HCT116 (cell line): Measurements from ENCODE around the gene CYB561D1. TPM values are rescaled to one million over a fixed set of nuclear protein-coding genes. Genes with fewer than 3 reads are reported as not detected.

Source experiments
- ATAC-seq: fragments of 200-7000 bp; cut with Tn5 transposase; 2 replicates; pipeline ENCODE4 v1.9.1; 2020; ENCODE audit warnings: mild to moderate bottlenecking, moderate library complexity
- BruUV-seq: library from RNA; stranded (reverse); fragments of 400-500 nt; replicated peaks from 2 replicates; lab custom pipeline; 2021; lab: Mats Ljungman, UMichigan
- CTCF ChIA-PET: fragments of 300-600 bp; sonication (Branson Sonifier 250); formaldehyde crosslinking; loops from one replicate; lab custom pipeline; 2021; ENCODE audit warnings: antibody characterized with exemption; lab: Charles Lee
- POLR2A ChIA-PET: fragments of 300-600, 350-600 bp; sonication (Branson Sonifier 250); formaldehyde crosslinking; loops from one replicate; lab custom pipeline; 2021; ENCODE audit warnings: antibody characterized with exemption; lab: Charles Lee
- RAD21 ChIA-PET, 2 experiments: fragments of 300-600 bp; sonication (Branson Sonifier 250); formaldehyde crosslinking; loops; one replicate each; lab custom pipeline; 2023; ENCODE audit warnings: low total read pairs in 2 of 2; ENCODE audit not compliant: uncharacterized antibody in 2 of 2, unreplicated experiment in 2 of 2, low non-redundant PET in 1 of 2; lab: Charles Lee
- DNase-seq: peaks from one replicate; pipeline ENCODE4 v3.0.0-alpha.2; 2010; ENCODE audit warnings: low read depth, low spot score
- H2AFZ ChIP-seq: fragments of 200-600 bp; shearing (Covaris generic), sonication (generic); 2 replicates; pipeline ENCODE4 v1.6.1; 2017; ENCODE audit warnings: low read depth, mixed run types, mixed read lengths, antibody characterized with exemption, low read length; ENCODE audit not compliant: poor library complexity, severe bottlenecking
- H3K27ac ChIP-seq: 2 replicates; pipeline ENCODE4 v1.5.1; 2012; ENCODE audit warnings: low read depth, low read length
- H3K27me3 ChIP-seq: fragments of 200-600 bp; sonication (generic); 2 replicates; pipeline ENCODE4 v1.6.1; 2016; ENCODE audit warnings: mixed run types, low read length, mixed read lengths; ENCODE audit not compliant: insufficient read depth
- H3K36me3 ChIP-seq, 2 experiments: fragments of 200-500 bp in 1 of 2; fragments of 200-600 bp in 1 of 2; sonication (Bioruptor generic) in 1 of 2; sonication (generic) in 1 of 2; 2 replicates each; pipeline versions ENCODE4 v1.5.1 to v1.6.1; 2014 to 2016; ENCODE audit warnings: low read length in 2 of 2, inconsistent platforms in 1 of 2, mixed read lengths in 1 of 2, mixed run types in 1 of 2; ENCODE audit not compliant: insufficient read depth in 2 of 2, control insufficient read depth in 1 of 2
- H3K4me1 ChIP-seq, 2 experiments: fragments of 200-600 bp in 1 of 2; sonication (generic) in 1 of 2; 2 replicates each; pipeline versions ENCODE4 v1.5.1 to v1.6.1; 2012 to 2017; ENCODE audit warnings: low read length in 2 of 2, inconsistent platforms in 1 of 2, mild to moderate bottlenecking in 1 of 2, mixed read lengths in 1 of 2, mixed run types in 1 of 2, moderate library complexity in 1 of 2; ENCODE audit not compliant: insufficient read depth in 2 of 2, control insufficient read depth in 1 of 2
- H3K4me2 ChIP-seq: fragments of 200-600 bp; sonication (generic); 2 replicates; pipeline ENCODE4 v1.6.1; 2017; ENCODE audit warnings: mixed run types, low read length, mixed read lengths
- H3K4me3 ChIP-seq, 2 experiments: fragments of 200-600 bp in 1 of 2; sonication (generic) in 1 of 2; replicated peaks in 1 of 2; 2 replicates each; pipeline ENCODE4 v1.5.1; 2011 to 2016; ENCODE audit warnings: low read length in 2 of 2, control low read depth in 1 of 2, low read depth in 1 of 2, mild to moderate bottlenecking in 1 of 2, mixed read lengths in 1 of 2, mixed run types in 1 of 2
- H3K79me2 ChIP-seq: fragments of 200-600 bp; sonication (generic); 2 replicates; pipeline ENCODE4 v1.6.1; 2017; ENCODE audit warnings: mild to moderate bottlenecking, mixed run types, low read length, moderate library complexity, mixed read lengths; ENCODE audit not compliant: insufficient read depth
- H3K9ac ChIP-seq: fragments of 200-600 bp; sonication (generic); 2 replicates; pipeline ENCODE4 v1.6.1; 2016; ENCODE audit warnings: low read length, mixed read lengths
- H3K9me2 ChIP-seq: fragments of 200-600 bp; sonication (generic), shearing (Covaris generic); 2 replicates; pipeline ENCODE4 v1.6.1; 2017; ENCODE audit warnings: mixed run types, mild to moderate bottlenecking, moderate library complexity; ENCODE audit not compliant: insufficient read depth
- H3K9me3 ChIP-seq, 2 experiments: fragments of 200-500 bp in 1 of 2; fragments of 200-600 bp in 1 of 2; sonication (Bioruptor generic) in 1 of 2; sonication (generic) in 1 of 2; 2 replicates each; pipeline ENCODE4 v1.6.1; 2014 to 2017; ENCODE audit warnings: low read length in 2 of 2, mixed read lengths in 2 of 2, inconsistent platforms in 1 of 2, low read depth in 1 of 2, mild to moderate bottlenecking in 1 of 2, mixed run types in 1 of 2, moderate library complexity in 1 of 2; ENCODE audit not compliant: control insufficient read depth in 1 of 2, insufficient read depth in 1 of 2
- H4K20me1 ChIP-seq: fragments of 200-600 bp; sonication (generic), shearing (Covaris generic); 2 replicates; pipeline ENCODE4 v1.6.1; 2017; ENCODE audit warnings: mixed run types, mild to moderate bottlenecking, moderate library complexity; ENCODE audit not compliant: insufficient read depth
- CBX3 ChIP-seq: IDR thresholded peaks from 2 replicates; pipeline ENCODE4 v1.6.1; 2012; ENCODE audit warnings: low read depth
- EGR1 ChIP-seq: IDR thresholded peaks from 2 replicates; pipeline ENCODE4 v1.6.1; 2012; ENCODE audit warnings: low read depth
- FOSL1 ChIP-seq: IDR thresholded peaks from 2 replicates; pipeline ENCODE4 v1.6.1; 2012; ENCODE audit warnings: low read depth
- RAD21 ChIP-seq: IDR thresholded peaks from 2 replicates; pipeline ENCODE4 v1.6.1; 2012; ENCODE audit warnings: low read depth, mild to moderate bottlenecking
- YY1 ChIP-seq: IDR thresholded peaks from 2 replicates; pipeline ENCODE4 v1.6.1; 2011; ENCODE audit warnings: low read length, low read depth, moderate library complexity, mild to moderate bottlenecking; ENCODE audit not compliant: insufficient replicate concordance; ENCODE audit errors: extremely low read depth
- ZFX ChIP-seq: fragments of 450-650 bp; IDR thresholded peaks from 2 replicates; pipeline ENCODE4 v1.6.1; 2017
- ZNF274 ChIP-seq: fragments of 200-500 bp; sonication (Bioruptor generic); IDR thresholded peaks from 2 replicates; pipeline ENCODE4 v1.6.1; 2014; ENCODE audit warnings: mild to moderate bottlenecking, low read depth, low read length, inconsistent platforms
- intact Hi-C: fragments of 100-400 bp; cut with micrococcal nuclease; formaldehyde crosslinking; loops from 2 replicates; pipeline ENCODE4 v1.10.0; 2022
- total RNA-seq: library from RNA; stranded (reverse); gene quantifications from one replicate; pipeline ENCODE4 v1.2.1, GENCODE V29; 2021; ENCODE audit not compliant: unreplicated experiment
- TF ChIP-seq, protein P1 (sequence below): IDR thresholded peaks from 2 replicates; pipeline ENCODE4 v1.6.1; 2011; ENCODE audit warnings: mild to moderate bottlenecking, low read length, moderate library complexity; ENCODE audit not compliant: insufficient replicate concordance; ENCODE audit errors: extremely low read depth
- TF ChIP-seq, protein P2 (sequence below): IDR thresholded peaks from 2 replicates; pipeline ENCODE4 v1.6.1; 2012
- TF ChIP-seq, protein P3 (sequence below), 3 experiments: fragments of 200-600 bp in 1 of 3; sonication (generic) in 1 of 3; IDR thresholded peaks in 2 of 3; conservative IDR thresholded peaks in 1 of 3; 2 replicates each; pipeline ENCODE4 v1.5.1; 2012 to 2017; ENCODE audit warnings: low read depth in 2 of 3, low read length in 2 of 3, antibody characterized with exemption in 1 of 3, borderline replicate concordance in 1 of 3, control low read depth in 1 of 3, mild to moderate bottlenecking in 1 of 3, mixed read lengths in 1 of 3, mixed run types in 1 of 3, moderate library complexity in 1 of 3; ENCODE audit not compliant: insufficient read depth in 1 of 3

The CYB561D1 gene
- total RNA-seq, 1 experiment from 2014 or later = 5.9 TPM

DNA sequence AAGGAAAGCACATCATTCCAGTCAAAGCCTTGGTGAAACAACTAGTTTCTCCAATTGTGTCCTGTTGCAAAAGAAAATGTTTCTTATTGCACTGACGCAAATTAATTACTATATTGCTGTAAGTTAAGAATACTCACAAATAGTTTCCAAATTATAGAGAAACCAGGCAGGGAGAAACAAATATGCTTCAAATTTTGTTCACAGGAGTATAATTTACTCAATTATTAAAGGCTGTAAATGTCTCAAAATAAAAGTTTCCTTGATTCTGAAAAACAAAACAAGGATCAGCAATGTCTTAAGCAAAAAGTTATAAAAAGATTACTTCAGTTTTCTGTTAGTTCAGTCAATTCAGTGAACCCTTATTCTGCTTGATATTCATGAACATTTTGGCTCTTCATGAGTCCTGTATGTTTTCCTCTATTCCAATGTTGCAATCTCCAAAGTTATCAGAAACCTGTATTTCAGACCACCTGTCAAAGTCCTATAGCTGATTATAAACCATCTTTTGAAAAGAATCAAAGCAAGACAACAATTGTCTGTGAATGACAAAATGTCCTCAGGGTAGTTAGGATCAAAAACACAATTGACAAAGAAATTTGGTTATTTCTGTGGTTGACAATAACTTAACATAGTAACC is 39.3 kb upstream of the CYB561D1 start (continued):
- no peak for TF ChIP-seq ZNF274

DNA sequence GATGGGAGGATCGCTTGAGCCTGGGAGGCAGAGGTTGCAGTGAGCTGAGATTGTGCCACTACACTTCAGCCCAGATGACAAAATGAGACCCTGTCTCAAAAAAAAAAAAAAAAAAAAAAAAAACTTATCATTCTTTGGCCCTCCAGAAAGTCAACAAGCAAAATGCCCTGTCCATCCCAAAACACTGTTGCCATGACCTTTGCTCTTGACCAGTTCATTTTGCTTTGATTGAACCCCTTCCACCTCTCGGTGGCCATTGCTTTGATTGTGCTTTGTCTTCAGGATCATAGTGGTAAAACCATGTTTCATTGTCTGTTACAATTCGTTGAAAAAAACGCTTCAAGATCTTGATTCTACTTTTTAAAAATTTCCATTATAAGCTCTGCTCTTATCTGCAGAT is 36.1 kb upstream of the CYB561D1 start:
- Histone ChIP-seq H3K9ac (no peak overlapping the region), H3K9me2 (no peaks in the 10 kb centered on the region), H3K4me1 (no peaks in the 10 kb centered on the region), H3K9me3 (peaks cover 0 to 3% of the 10 kb centered on the region in 2 experiments; a peak in 1 of 4 replicates), H3K4me2 (no peak overlapping the region), H4K20me1 (no peaks in the 10 kb centered on the region), H3K36me3 (no peaks in the 10 kb centered on the region), H3K27ac (no peak overlapping the region), H2AFZ (no peak overlapping the region), H3K4me3 (no peak overlapping the region), H3K79me2 (no peaks in the 10 kb centered on the region), H3K27me3 (no peaks in the 10 kb centered on the region)
- RAD21 ChIA-PET = interaction anchor here in 1 of 2 experiments (0.7 kb wide), 1 partner anchor 9 kb away, joined by 4 read pairs; no protein-coding TSS in a partner anchor
- CTCF ChIA-PET = no interaction called here
- TF ChIP-seq EGR1 (no peak), CBX3 (no peak), ZFX (no peak), FOSL1 (no peak), RAD21 (no peak), ZNF274 (no peak), YY1 (no peak)
- TF ChIP-seq, protein P1, sequence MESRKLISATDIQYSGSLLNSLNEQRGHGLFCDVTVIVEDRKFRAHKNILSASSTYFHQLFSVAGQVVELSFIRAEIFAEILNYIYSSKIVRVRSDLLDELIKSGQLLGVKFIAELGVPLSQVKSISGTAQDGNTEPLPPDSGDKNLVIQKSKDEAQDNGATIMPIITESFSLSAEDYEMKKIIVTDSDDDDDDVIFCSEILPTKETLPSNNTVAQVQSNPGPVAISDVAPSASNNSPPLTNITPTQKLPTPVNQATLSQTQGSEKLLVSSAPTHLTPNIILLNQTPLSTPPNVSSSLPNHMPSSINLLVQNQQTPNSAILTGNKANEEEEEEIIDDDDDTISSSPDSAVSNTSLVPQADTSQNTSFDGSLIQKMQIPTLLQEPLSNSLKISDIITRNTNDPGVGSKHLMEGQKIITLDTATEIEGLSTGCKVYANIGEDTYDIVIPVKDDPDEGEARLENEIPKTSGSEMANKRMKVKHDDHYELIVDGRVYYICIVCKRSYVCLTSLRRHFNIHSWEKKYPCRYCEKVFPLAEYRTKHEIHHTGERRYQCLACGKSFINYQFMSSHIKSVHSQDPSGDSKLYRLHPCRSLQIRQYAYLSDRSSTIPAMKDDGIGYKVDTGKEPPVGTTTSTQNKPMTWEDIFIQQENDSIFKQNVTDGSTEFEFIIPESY = no peak
- TF ChIP-seq, protein P2, sequence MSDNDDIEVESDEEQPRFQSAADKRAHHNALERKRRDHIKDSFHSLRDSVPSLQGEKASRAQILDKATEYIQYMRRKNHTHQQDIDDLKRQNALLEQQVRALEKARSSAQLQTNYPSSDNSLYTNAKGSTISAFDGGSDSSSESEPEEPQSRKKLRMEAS = no peak
- TF ChIP-seq, protein P3, sequence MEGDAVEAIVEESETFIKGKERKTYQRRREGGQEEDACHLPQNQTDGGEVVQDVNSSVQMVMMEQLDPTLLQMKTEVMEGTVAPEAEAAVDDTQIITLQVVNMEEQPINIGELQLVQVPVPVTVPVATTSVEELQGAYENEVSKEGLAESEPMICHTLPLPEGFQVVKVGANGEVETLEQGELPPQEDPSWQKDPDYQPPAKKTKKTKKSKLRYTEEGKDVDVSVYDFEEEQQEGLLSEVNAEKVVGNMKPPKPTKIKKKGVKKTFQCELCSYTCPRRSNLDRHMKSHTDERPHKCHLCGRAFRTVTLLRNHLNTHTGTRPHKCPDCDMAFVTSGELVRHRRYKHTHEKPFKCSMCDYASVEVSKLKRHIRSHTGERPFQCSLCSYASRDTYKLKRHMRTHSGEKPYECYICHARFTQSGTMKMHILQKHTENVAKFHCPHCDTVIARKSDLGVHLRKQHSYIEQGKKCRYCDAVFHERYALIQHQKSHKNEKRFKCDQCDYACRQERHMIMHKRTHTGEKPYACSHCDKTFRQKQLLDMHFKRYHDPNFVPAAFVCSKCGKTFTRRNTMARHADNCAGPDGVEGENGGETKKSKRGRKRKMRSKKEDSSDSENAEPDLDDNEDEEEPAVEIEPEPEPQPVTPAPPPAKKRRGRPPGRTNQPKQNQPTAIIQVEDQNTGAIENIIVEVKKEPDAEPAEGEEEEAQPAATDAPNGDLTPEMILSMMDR (IDR thresholded peaks at IDR 0.05 in 2 of 3, conservative IDR thresholded peaks at IDR 0.05 in 1 of 3; ENCODE audit: borderline replicate concordance in 1 of 3, insufficient read depth in 1 of 3, low read depth in 2 of 3, low read length in 2 of 3) = no peak
- no TSS peak for BruUV-seq
- intact Hi-C loops = no loop called here
- DNase-seq (no peak), ATAC-seq (no peak)
- POLR2A ChIA-PET = no interaction called here
